Measurements from ENCODE around the gene ZNF444.
"Not testable (repeated sequence)": the region's sequence is repeated elsewhere in the genome, so short reads cannot be mapped to it uniquely, and the experiment has no call there.

The ZNF444 gene

DNA sequence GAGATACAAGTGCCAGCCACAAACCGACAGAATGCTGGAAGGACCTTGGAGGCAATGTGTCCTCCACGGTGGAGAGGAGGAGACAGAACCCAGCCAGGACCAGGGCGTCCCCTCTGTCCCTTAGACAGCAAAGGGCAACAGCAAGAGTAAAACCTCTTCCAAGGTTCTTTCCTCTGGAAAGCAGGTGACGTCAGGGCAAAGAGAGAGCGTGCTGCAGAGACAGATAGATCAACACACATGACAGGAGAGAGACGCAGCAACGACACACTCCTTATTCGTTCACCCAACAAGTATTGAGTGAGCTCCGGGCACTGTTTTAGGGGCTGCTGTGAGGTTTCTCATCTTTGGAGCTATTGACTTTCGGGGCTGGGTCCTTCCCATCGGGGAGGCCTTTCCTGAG lies 33.5 kb downstream of the ZNF444 start:
- peaks cover 8 to 14% of the 10 kb centered on the region in 2 experiments for H3K4me1 ChIP-seq (ENCODE audit: control insufficient read depth in 1 of 2, insufficient read depth in 1 of 2, low read depth in 1 of 2, low read length in 1 of 2)
- no peaks in the 10 kb centered on the region for H3K36me3 ChIP-seq
- H3K27me3 ChIP-seq: peaks cover 8% of the 10 kb centered on the region
- H3K4me3 ChIP-seq (ENCODE audit: low read depth in 1 of 2, low read length in 1 of 2): no peak overlapping the region
- no peak overlapping the region for H3K27ac ChIP-seq
- TF ChIP-seq, protein P1, sequence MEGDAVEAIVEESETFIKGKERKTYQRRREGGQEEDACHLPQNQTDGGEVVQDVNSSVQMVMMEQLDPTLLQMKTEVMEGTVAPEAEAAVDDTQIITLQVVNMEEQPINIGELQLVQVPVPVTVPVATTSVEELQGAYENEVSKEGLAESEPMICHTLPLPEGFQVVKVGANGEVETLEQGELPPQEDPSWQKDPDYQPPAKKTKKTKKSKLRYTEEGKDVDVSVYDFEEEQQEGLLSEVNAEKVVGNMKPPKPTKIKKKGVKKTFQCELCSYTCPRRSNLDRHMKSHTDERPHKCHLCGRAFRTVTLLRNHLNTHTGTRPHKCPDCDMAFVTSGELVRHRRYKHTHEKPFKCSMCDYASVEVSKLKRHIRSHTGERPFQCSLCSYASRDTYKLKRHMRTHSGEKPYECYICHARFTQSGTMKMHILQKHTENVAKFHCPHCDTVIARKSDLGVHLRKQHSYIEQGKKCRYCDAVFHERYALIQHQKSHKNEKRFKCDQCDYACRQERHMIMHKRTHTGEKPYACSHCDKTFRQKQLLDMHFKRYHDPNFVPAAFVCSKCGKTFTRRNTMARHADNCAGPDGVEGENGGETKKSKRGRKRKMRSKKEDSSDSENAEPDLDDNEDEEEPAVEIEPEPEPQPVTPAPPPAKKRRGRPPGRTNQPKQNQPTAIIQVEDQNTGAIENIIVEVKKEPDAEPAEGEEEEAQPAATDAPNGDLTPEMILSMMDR (IDR thresholded peaks at IDR 0.05): no peak
- no peaks in the 10 kb centered on the region for H3K9me3 ChIP-seq

DNA sequence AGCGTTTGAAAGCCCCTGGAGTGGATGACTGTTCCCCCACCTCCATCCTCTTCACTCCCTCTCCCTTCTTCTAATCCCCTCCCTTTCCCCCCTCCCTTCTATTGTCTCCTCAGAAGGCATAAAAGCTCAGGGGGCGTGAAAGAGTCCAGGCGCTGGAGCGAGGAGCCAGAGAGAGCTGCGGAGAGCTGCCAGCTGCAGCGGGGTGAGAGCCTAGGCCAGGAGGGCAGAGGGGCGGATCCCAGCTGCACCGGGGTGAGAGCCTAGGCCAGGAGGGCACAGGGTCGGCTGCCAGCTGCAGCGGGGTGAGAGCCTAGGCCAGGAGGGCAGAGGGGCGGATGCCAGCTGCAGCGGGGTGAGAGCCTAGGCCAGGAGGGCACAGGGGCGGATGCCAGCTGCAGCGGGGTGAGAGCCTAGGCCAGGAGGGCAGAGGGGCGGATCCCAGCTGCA lies 34.8 kb downstream of the ZNF444 start, which contains the start of gene GALP:
TSS of gene GALP (plus strand) at position 148 of the 447 bp plus-strand sequence. CDS start 1,101 bp downstream, outside the sequence.
- H3K27ac ChIP-seq; H3K9me3 ChIP-seq; H3K4me3 ChIP-seq (ENCODE audit: low read depth in 1 of 2, low read length in 1 of 2); H3K27me3 ChIP-seq; H3K36me3 ChIP-seq: not testable (repeated sequence)
- H3K4me1 ChIP-seq (ENCODE audit: control insufficient read depth in 1 of 2, insufficient read depth in 1 of 2, low read depth in 1 of 2, low read length in 1 of 2): peaks cover 8 to 22% of the 10 kb centered on the region in 2 experiments

DNA sequence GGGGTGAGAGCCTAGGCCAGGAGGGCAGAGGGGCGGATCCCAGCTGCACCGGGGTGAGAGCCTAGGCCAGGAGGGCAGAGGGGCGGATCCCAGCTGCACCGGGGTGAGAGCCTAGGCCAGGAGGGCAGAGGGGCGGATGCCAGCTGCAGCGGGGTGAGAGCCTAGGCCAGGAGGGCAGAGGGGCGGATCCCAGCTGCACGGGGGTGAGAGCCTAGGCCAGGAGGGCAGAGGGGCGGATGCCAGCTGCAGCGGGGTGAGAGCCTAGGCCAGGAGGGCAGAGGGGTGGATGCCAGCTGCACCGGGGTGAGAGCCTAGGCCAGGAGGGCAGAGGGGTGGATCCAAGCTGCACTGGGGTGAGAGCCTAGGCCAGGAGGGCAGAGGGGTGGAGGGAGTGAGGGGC lies 35.2 kb downstream of the ZNF444 start:
- H3K9me3 ChIP-seq; H3K4me3 ChIP-seq (ENCODE audit: low read depth in 1 of 2, low read length in 1 of 2); H3K27ac ChIP-seq; H3K27me3 ChIP-seq; H3K36me3 ChIP-seq: not testable (repeated sequence)
- peaks cover 8 to 22% of the 10 kb centered on the region in 2 experiments for H3K4me1 ChIP-seq (ENCODE audit: control insufficient read depth in 1 of 2, insufficient read depth in 1 of 2, low read depth in 1 of 2, low read length in 1 of 2)

DNA sequence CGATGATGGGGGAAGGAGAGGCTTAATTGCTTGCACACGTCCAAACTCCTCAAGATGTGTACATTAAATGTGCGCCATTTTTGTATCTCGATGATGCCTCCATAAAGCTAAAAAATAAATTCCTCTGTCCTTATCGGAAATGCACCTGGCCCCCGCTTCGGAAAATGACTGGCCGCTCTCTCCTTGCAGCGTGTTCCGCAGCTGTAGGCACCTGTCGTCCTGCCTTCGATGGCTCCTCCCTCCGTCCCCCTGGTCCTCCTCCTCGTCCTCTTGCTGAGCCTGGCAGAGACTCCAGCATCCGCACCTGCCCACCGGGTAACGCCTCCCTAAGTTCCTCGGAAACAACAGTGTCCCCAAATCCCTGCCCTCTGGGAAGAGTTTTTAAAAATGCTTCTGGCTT lies 35.8 kb downstream of the ZNF444 start:
- no peaks in the 10 kb centered on the region for H3K9me3 ChIP-seq
- H3K4me3 ChIP-seq (ENCODE audit: low read depth in 1 of 2, low read length in 1 of 2): no peak overlapping the region
- TF ChIP-seq, protein P1 (IDR thresholded peaks at IDR 0.05): no peak
- peaks cover 5 to 18% of the 10 kb centered on the region in 2 experiments for H3K4me1 ChIP-seq (ENCODE audit: control insufficient read depth in 1 of 2, insufficient read depth in 1 of 2, low read depth in 1 of 2, low read length in 1 of 2)
- no peaks in the 10 kb centered on the region for H3K27me3 ChIP-seq
- no peaks in the 10 kb centered on the region for H3K36me3 ChIP-seq
- no peak overlapping the region for H3K27ac ChIP-seq

DNA sequence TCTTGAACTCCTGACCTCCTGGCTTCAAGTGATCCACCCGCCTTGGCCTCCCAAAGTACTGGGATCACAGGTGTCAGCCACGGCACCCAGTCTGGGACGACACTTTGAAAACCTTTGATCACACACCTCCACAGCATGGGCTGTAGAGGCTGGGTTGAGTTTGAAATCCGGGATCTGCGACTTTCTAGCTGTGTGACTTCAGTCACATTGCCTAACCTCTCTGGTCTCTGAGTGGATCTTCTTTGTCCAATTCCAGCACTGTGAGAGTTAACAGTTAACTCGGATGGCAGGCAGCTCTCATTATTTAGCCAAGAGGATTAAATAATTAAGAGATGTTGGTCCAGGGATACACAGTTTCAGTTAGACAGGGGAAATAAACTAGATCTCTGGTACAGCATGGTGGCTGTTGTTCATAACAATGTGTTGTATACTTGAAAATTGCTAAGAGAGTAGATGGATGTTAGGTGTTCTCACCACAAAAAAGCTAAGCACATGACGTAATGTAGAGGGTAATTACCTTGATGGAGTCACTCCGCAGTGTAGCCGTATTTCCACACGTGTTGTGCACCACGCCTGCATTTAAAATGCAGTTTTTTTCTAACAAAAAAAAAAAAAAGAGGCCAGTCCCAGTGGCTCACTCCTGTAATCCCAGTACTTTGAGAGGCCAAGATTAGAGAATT lies 36.6 kb downstream of the ZNF444 start:
- no peak overlapping the region for H3K27ac ChIP-seq
- H3K4me1 ChIP-seq (ENCODE audit: control insufficient read depth in 1 of 2, insufficient read depth in 1 of 2, low read depth in 1 of 2, low read length in 1 of 2): peaks cover 4 to 16% of the 10 kb centered on the region in 2 experiments
- no peak overlapping the region for H3K4me3 ChIP-seq (ENCODE audit: low read depth in 1 of 2, low read length in 1 of 2)
- TF ChIP-seq, protein P1 (IDR thresholded peaks at IDR 0.05): no peak
- no peaks in the 10 kb centered on the region for H3K27me3 ChIP-seq
- no peaks in the 10 kb centered on the region for H3K36me3 ChIP-seq
- H3K9me3 ChIP-seq: no peaks in the 10 kb centered on the region

DNA sequence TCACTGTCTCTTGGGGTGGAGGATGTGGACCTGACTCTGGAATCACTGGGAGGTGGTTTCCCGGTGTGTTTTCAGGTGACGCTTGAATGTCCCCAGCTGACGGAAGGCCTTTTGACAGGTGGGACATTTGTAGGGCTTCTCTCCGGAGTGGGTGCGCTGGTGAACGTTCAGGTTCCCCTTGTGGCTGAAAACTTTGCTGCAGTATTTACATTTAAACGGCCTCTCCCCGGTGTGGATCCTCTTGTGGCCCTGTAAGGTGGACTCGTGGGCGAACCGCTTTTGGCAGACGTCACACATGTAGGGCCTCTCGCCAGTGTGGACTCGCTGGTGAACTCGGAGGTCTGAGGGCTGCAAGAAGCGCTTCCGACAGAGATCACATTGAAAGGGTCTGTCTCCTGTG lies 48.7 kb downstream of the ZNF444 start:
- TF ChIP-seq, protein P1 (IDR thresholded peaks at IDR 0.05): no peak
- no peaks in the 10 kb centered on the region for H3K36me3 ChIP-seq
- H3K27me3 ChIP-seq: peaks cover 13% of the 10 kb centered on the region
- H3K27ac ChIP-seq: no peak overlapping the region
- no peak overlapping the region for H3K4me3 ChIP-seq (ENCODE audit: low read depth in 1 of 2, low read length in 1 of 2)
- no peaks in the 10 kb centered on the region for H3K9me3 ChIP-seq
- H3K4me1 ChIP-seq (ENCODE audit: control insufficient read depth in 1 of 2, insufficient read depth in 1 of 2, low read depth in 1 of 2, low read length in 1 of 2): peaks cover 0 to 7% of the 10 kb centered on the region in 2 experiments

All from neutrophil (primary cell).